ENCODE results near the gene PAWR. TPM values are rescaled to one million over a fixed set of nuclear protein-coding genes. Genes with fewer than 3 reads are reported as not detected.
A peak's percentile ranks its signal among the peaks of the same experiment; 100 is the strongest.

The PAWR gene
- total RNA-seq, 1 donor: 15.0 TPM

DNA sequence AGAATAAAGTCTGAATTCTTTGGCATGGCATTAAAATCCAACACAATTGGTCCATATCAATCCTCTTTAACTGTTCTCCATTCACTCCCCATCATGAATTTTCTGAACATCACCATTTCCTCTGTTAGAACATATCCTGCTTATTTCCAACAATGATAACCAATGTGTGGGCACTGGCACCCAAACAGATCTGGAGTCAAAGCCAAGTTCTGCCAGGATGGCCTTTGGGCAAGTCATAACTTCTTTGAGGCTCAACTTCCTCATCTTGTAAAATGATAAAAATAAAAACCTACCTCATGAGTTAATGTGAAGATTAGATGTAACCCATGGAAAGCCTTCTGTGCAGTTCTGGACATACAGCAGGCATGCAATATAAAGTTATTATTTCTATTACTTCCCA is 12.5 kb downstream of the PAWR start:
- DNase-seq (ENCODE audit: low read depth): no peak
- H3K4me3 ChIP-seq (ENCODE audit: low read depth, low read length): no peak overlapping the region

DNA sequence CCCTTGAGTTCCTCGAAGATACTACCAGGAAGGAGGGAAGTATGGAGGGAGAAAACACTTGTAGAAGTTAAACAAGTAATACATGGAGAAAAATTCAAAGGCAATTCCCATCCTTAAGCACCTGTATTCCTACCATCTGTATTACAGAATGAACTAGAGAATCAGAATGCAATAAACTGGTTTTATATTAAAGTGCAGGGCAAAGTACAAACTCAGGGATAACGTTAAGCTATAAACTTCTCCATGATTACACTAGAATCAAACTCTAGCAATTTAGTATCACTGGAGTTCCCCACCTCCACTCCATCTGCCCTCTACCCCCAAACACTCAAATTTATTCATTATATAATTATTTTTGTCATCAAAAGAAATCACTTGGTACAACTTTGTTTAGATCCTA is 13.1 kb downstream of the PAWR start:
- DNase-seq (ENCODE audit: low read depth): no peak
- no peak overlapping the region for H3K4me3 ChIP-seq (ENCODE audit: low read depth, low read length)
- TF ChIP-seq, protein P1, sequence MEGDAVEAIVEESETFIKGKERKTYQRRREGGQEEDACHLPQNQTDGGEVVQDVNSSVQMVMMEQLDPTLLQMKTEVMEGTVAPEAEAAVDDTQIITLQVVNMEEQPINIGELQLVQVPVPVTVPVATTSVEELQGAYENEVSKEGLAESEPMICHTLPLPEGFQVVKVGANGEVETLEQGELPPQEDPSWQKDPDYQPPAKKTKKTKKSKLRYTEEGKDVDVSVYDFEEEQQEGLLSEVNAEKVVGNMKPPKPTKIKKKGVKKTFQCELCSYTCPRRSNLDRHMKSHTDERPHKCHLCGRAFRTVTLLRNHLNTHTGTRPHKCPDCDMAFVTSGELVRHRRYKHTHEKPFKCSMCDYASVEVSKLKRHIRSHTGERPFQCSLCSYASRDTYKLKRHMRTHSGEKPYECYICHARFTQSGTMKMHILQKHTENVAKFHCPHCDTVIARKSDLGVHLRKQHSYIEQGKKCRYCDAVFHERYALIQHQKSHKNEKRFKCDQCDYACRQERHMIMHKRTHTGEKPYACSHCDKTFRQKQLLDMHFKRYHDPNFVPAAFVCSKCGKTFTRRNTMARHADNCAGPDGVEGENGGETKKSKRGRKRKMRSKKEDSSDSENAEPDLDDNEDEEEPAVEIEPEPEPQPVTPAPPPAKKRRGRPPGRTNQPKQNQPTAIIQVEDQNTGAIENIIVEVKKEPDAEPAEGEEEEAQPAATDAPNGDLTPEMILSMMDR (IDR thresholded peaks at IDR 0.05; ENCODE audit: insufficient read depth, low read length): no peak

More for the DNA sequence above, 12.5 kb downstream of the PAWR start:
- TF ChIP-seq, protein P1 (IDR thresholded peaks at IDR 0.05; ENCODE audit: insufficient read depth, low read length): no peak

DNA sequence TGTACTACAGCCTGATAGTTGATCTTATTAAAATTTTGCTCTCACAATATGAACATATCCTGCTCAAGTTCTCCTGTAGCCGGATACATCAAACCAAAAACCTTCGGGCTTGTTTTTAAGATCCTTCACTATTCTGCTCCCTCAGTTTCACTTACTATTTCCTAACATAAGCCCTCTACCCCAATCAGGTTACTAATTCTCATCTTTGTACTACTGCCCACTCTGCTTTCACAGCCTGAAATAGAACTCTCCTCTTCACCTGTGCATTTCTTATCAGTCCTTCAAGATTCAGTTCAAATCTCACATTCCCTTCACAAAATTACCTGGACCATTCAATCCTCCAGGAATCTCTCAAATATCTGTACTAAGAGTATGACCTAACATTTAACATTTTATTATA is 14.2 kb downstream of the PAWR start:
- TF ChIP-seq, protein P1 (IDR thresholded peaks at IDR 0.05; ENCODE audit: insufficient read depth, low read length): no peak
- DNase-seq (ENCODE audit: low read depth): no peak
- H3K4me3 ChIP-seq (ENCODE audit: low read depth, low read length): no peak overlapping the region

DNA sequence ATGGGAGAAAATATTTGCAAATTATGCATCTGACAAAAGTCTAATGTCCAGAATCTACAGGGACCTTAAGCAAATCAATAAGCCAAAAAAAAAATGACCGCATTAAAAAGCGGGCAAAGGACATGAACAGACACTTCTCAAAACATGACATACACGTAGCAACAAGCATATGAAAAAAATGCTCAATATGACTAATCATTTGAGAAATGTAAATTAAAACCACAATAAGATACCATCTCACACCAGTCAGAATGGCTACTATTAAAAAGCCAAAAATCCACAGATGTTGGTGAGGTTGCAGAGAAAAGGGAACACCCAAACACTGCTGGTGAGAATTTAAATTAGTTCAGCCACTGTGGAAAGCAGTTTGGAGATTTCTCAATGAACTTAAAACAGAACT is 16.1 kb downstream of the PAWR start:
- TF ChIP-seq, protein P1 (IDR thresholded peaks at IDR 0.05; ENCODE audit: insufficient read depth, low read length): no peak
- peak; percentile 49 for DNase-seq (ENCODE audit: low read depth)
- H3K4me3 ChIP-seq (ENCODE audit: low read depth, low read length): no peak overlapping the region

DNA sequence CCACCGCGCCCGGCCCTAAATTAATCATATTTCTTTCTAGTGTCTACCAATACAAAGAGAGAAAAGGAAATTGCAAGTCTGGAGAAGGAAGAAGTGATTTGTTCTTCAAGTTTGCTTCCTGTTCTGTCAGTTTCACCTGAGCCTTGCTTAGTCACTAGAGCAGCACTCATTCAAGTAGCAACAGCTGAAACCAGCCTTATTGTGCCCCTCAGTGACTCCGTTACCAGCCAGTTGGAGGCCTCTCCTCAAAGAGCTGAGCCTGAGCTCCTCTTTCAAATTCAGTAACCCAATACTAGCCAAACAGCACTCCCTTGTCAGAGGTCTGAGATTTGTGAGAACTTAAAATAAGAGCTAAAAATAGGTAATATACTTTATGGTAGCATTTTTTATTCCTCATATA is 17.4 kb downstream of the PAWR start:
- no peak for DNase-seq (ENCODE audit: low read depth)
- TF ChIP-seq, protein P1 (IDR thresholded peaks at IDR 0.05; ENCODE audit: insufficient read depth, low read length): no peak
- no peak overlapping the region for H3K4me3 ChIP-seq (ENCODE audit: low read depth, low read length)

DNA sequence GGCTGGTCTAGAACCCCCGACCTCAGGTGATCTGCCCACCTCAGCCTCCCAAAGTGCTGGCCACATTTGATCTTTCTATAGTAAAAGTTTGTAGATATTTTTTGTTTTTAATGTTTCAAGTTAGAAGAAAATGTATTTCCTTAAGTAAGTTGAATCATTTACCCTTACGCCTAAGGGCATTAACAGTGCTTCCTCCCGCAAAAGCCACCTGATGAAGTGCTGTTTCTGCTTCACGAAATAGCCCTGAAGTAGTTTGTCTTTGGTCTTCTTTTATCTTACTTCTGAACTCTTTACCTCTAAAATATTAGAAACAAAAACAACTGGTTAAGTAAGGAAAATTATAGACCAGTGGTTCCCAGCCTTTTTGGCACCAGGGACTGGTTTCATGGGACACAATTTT is 22.7 kb downstream of the PAWR start:
- no peak for DNase-seq (ENCODE audit: low read depth)
- TF ChIP-seq, protein P1 (IDR thresholded peaks at IDR 0.05; ENCODE audit: insufficient read depth, low read length): no peak
- no peak overlapping the region for H3K4me3 ChIP-seq (ENCODE audit: low read depth, low read length)

DNA sequence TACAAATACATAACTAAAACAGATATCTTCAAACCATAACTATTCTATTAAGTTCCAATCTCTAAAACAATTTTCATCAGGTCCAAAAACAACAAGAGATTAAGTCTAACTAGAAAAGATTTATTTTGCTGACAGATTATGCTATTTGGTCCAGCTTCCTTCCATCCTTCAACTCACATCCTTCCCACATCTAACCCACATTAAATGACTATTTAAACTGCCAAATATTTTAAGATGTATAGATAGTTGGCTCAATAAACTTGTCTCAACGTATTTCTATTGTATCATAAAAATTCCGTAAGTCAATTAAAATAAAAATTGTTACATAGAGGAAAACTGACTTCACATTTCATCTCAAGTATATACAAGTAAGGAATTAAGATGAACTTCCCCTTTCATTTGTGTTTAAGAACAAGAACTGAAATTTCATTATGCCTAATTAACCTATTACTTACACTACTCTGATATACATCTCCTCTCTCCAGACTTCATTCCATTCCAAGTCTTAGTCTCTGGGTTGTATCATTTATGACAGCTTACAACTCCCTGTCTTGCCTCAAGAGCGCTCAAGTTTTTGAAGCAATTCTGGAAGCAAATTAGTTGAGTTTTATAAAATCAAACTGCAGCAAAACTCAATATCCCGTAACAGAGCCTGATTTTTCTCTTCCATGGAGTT is 25.4 kb downstream of the PAWR start:
- DNase-seq (ENCODE audit: low read depth): peak; percentile 43

More for the DNA sequence above, 25.4 kb downstream of the PAWR start:
- TF ChIP-seq, protein P1 (IDR thresholded peaks at IDR 0.05; ENCODE audit: insufficient read depth, low read length): no peak
- H3K4me3 ChIP-seq (ENCODE audit: low read depth, low read length): no peak overlapping the region
